ENCODE measurements around the gene MRPL19.
A peak's percentile ranks its signal among the peaks of the same experiment; 100 is the strongest.
"Not testable (repeated sequence)": the region's sequence is repeated elsewhere in the genome, so short reads cannot be mapped to it uniquely, and the experiment has no call there.

MRPL19 gene

GRCh38 chr2:75710220-75710576 lies 63.6 kb downstream of the MRPL19 start:
- Histone ChIP-seq H3K9me3 (ENCODE audit: control insufficient read depth, low read length) (no peaks in the 10 kb centered on the region), H3K9ac (ENCODE audit: low read length) (peak overlapping the region; percentile 93), H3K4me3 (ENCODE audit: low read length) (peak overlapping the region; percentile 94), H3K27me3 (replicated peaks; ENCODE audit: control insufficient read depth, insufficient read depth, low read length) (no peaks in the 10 kb centered on the region), H3K4me1 (ENCODE audit: control insufficient read depth, insufficient read depth, low read length) (peaks cover 36% of the 10 kb centered on the region), H3K36me3 (ENCODE audit: control insufficient read depth, insufficient read depth, low read length, severe bottlenecking) (peaks cover 9% of the 10 kb centered on the region)
- no peak for DNase-seq (ENCODE audit: low read depth)

GRCh38 chr2:75710577-75711253 lies 64.1 kb downstream of the MRPL19 start, which contains the start of gene GCFC2:
GCFC2 (minus strand) TSS chr2:75710915; CDS start chr2:75710855, 60 bp downstream.
- Histone ChIP-seq H3K9me3 (ENCODE audit: control insufficient read depth, low read length) (no peaks in the 10 kb centered on the region), H3K4me1 (ENCODE audit: control insufficient read depth, insufficient read depth, low read length) (peaks cover 36% of the 10 kb centered on the region), H3K27me3 (replicated peaks; ENCODE audit: control insufficient read depth, insufficient read depth, low read length) (no peaks in the 10 kb centered on the region), H3K4me3 (ENCODE audit: low read length) (peak within 1 kb of the TSS; percentile 94), H3K9ac (ENCODE audit: low read length) (peak within 1 kb of the TSS; percentile 93), H3K36me3 (ENCODE audit: control insufficient read depth, insufficient read depth, low read length, severe bottlenecking) (peaks cover 6% of the 10 kb centered on the region)
- peak; percentile 94 for DNase-seq (ENCODE audit: low read depth)

GRCh38 chr2:75711590-75711989 lies 65.0 kb downstream of the MRPL19 start:
- Histone ChIP-seq H3K4me1 (ENCODE audit: control insufficient read depth, insufficient read depth, low read length) (peaks cover 36% of the 10 kb centered on the region), H3K4me3 (ENCODE audit: low read length) (peak overlapping the region; percentile 94), H3K9ac (ENCODE audit: low read length) (peak overlapping the region; percentile 93)
- not testable (repeated sequence) for DNase-seq (ENCODE audit: low read depth); H3K36me3 ChIP-seq (ENCODE audit: control insufficient read depth, insufficient read depth, low read length, severe bottlenecking); H3K9me3 ChIP-seq (ENCODE audit: control insufficient read depth, low read length); H3K27me3 ChIP-seq (replicated peaks; ENCODE audit: control insufficient read depth, insufficient read depth, low read length)

- Histone ChIP-seq H3K9me3 (ENCODE audit: control insufficient read depth, low read length) (no peaks in the 10 kb centered on the region), H3K36me3 (ENCODE audit: control insufficient read depth, insufficient read depth, low read length, severe bottlenecking) (no peaks in the 10 kb centered on the region), H3K9ac (ENCODE audit: low read length) (no peak overlapping the region), H3K27me3 (replicated peaks; ENCODE audit: control insufficient read depth, insufficient read depth, low read length) (no peaks in the 10 kb centered on the region), H3K4me1 (ENCODE audit: control insufficient read depth, insufficient read depth, low read length) (peaks cover 5% of the 10 kb centered on the region), H3K4me3 (ENCODE audit: low read length) (no peak overlapping the region)
- DNase-seq (ENCODE audit: low read depth): no peak
Measured at GRCh38 chr2:75716406-75716805, 69.8 kb downstream of the MRPL19 start.

GRCh38 chr2:75719616-75720015 lies 73.0 kb downstream of the MRPL19 start:
- Histone ChIP-seq H3K9ac (ENCODE audit: low read length) (no peak overlapping the region), H3K27me3 (replicated peaks; ENCODE audit: control insufficient read depth, insufficient read depth, low read length) (peaks cover 12% of the 10 kb centered on the region), H3K36me3 (ENCODE audit: control insufficient read depth, insufficient read depth, low read length, severe bottlenecking) (no peaks in the 10 kb centered on the region), H3K4me3 (ENCODE audit: low read length) (no peak overlapping the region), H3K4me1 (ENCODE audit: control insufficient read depth, insufficient read depth, low read length) (peaks cover 2% of the 10 kb centered on the region), H3K9me3 (ENCODE audit: control insufficient read depth, low read length) (no peaks in the 10 kb centered on the region)
- no peak for DNase-seq (ENCODE audit: low read depth)

GRCh38 chr2:75720525-75720924 lies 73.9 kb downstream of the MRPL19 start:
- Histone ChIP-seq H3K4me1 (ENCODE audit: control insufficient read depth, insufficient read depth, low read length) (no peaks in the 10 kb centered on the region), H3K9me3 (ENCODE audit: control insufficient read depth, low read length) (no peaks in the 10 kb centered on the region), H3K4me3 (ENCODE audit: low read length) (no peak overlapping the region), H3K27me3 (replicated peaks; ENCODE audit: control insufficient read depth, insufficient read depth, low read length) (peaks cover 12% of the 10 kb centered on the region), H3K9ac (ENCODE audit: low read length) (no peak overlapping the region), H3K36me3 (ENCODE audit: control insufficient read depth, insufficient read depth, low read length, severe bottlenecking) (no peaks in the 10 kb centered on the region)
- DNase-seq (ENCODE audit: low read depth): no peak

- no peak for DNase-seq (ENCODE audit: low read depth)
- Histone ChIP-seq H3K36me3 (ENCODE audit: control insufficient read depth, insufficient read depth, low read length, severe bottlenecking) (no peaks in the 10 kb centered on the region), H3K9ac (ENCODE audit: low read length) (no peak overlapping the region), H3K4me1 (ENCODE audit: control insufficient read depth, insufficient read depth, low read length) (no peaks in the 10 kb centered on the region), H3K27me3 (replicated peaks; ENCODE audit: control insufficient read depth, insufficient read depth, low read length) (peaks cover 29% of the 10 kb centered on the region), H3K9me3 (ENCODE audit: control insufficient read depth, low read length) (no peaks in the 10 kb centered on the region), H3K4me3 (ENCODE audit: low read length) (no peak overlapping the region)
Measured at GRCh38 chr2:75722687-75723086, 76.1 kb downstream of the MRPL19 start.

- H3K9ac ChIP-seq (ENCODE audit: low read length): no peak overlapping the region
- DNase-seq (ENCODE audit: low read depth): no peak
- peaks cover 51% of the 10 kb centered on the region for H3K27me3 ChIP-seq (replicated peaks; ENCODE audit: control insufficient read depth, insufficient read depth, low read length)
- no peaks in the 10 kb centered on the region for H3K36me3 ChIP-seq (ENCODE audit: control insufficient read depth, insufficient read depth, low read length, severe bottlenecking)
- H3K4me3 ChIP-seq (ENCODE audit: low read length): no peak overlapping the region
- H3K4me1 ChIP-seq (ENCODE audit: control insufficient read depth, insufficient read depth, low read length): peaks cover 3% of the 10 kb centered on the region
- no peaks in the 10 kb centered on the region for H3K9me3 ChIP-seq (ENCODE audit: control insufficient read depth, low read length)
Measured at GRCh38 chr2:75728614-75729419, 82.2 kb downstream of the MRPL19 start.

GRCh38 chr2:75729861-75730260 lies 83.3 kb downstream of the MRPL19 start:
- no peaks in the 10 kb centered on the region for H3K36me3 ChIP-seq (ENCODE audit: control insufficient read depth, insufficient read depth, low read length, severe bottlenecking)
- peak; percentile 30 for DNase-seq (ENCODE audit: low read depth)
- peaks cover 49% of the 10 kb centered on the region for H3K27me3 ChIP-seq (replicated peaks; ENCODE audit: control insufficient read depth, insufficient read depth, low read length)
- H3K4me1 ChIP-seq (ENCODE audit: control insufficient read depth, insufficient read depth, low read length): peaks cover 3% of the 10 kb centered on the region
- no peak overlapping the region for H3K9ac ChIP-seq (ENCODE audit: low read length)
- H3K4me3 ChIP-seq (ENCODE audit: low read length): no peak overlapping the region
- H3K9me3 ChIP-seq (ENCODE audit: control insufficient read depth, low read length): no peaks in the 10 kb centered on the region

GRCh38 chr2:75736276-75736675 lies 89.7 kb downstream of the MRPL19 start:
- Histone ChIP-seq H3K9me3 (ENCODE audit: control insufficient read depth, low read length) (no peaks in the 10 kb centered on the region), H3K4me3 (ENCODE audit: low read length) (no peak overlapping the region)

GRCh38 chr2:75737961-75738360 lies 91.4 kb downstream of the MRPL19 start:
- no peak overlapping the region for H3K4me3 ChIP-seq (ENCODE audit: low read length)
- H3K36me3 ChIP-seq (ENCODE audit: control insufficient read depth, insufficient read depth, low read length, severe bottlenecking): no peaks in the 10 kb centered on the region
- H3K9me3 ChIP-seq (ENCODE audit: control insufficient read depth, low read length): peaks cover 2% of the 10 kb centered on the region
- no peaks in the 10 kb centered on the region for H3K4me1 ChIP-seq (ENCODE audit: control insufficient read depth, insufficient read depth, low read length)
- H3K27me3 ChIP-seq (replicated peaks; ENCODE audit: control insufficient read depth, insufficient read depth, low read length): peaks cover 3% of the 10 kb centered on the region
- no peak overlapping the region for H3K9ac ChIP-seq (ENCODE audit: low read length)
- DNase-seq (ENCODE audit: low read depth): no peak

More at GRCh38 chr2:75736276-75736675, 89.7 kb downstream of the MRPL19 start:
- Histone ChIP-seq H3K9ac (ENCODE audit: low read length) (no peak overlapping the region), H3K4me1 (ENCODE audit: control insufficient read depth, insufficient read depth, low read length) (no peaks in the 10 kb centered on the region), H3K27me3 (replicated peaks; ENCODE audit: control insufficient read depth, insufficient read depth, low read length) (peaks cover 14% of the 10 kb centered on the region), H3K36me3 (ENCODE audit: control insufficient read depth, insufficient read depth, low read length, severe bottlenecking) (no peaks in the 10 kb centered on the region)
- DNase-seq (ENCODE audit: low read depth): no peak
